Upper lobe of right lung (tissue), 1 donor: Measurements from ENCODE around the gene PDAP1. TPM values are rescaled to one million over a fixed set of nuclear protein-coding genes. Genes with fewer than 3 reads are reported as not detected.
A peak's percentile ranks its signal among the peaks of the same experiment; 100 is the strongest.
"Not testable (repeated sequence)": the region's sequence is repeated elsewhere in the genome, so short reads cannot be mapped to it uniquely, and the experiment has no call there.

Experiments
- ATAC-seq: fragments of 200-7000 bp; cut with Tn5 transposase; one replicate; pipeline ENCODE4 v1.9.1; 2020; ENCODE audit warnings: mild to moderate bottlenecking, moderate library complexity
- DNase-seq: peaks from one replicate; pipeline ENCODE4 v3.0.0-alpha.2; 2020
- H3K27ac ChIP-seq: fragments of 200-600 bp; one replicate; pipeline ENCODE4 v1.8.0; 2022
- H3K27me3 ChIP-seq: fragments of 200-600 bp; one replicate; pipeline ENCODE4 v1.8.0; 2022; ENCODE audit warnings: mild to moderate bottlenecking
- H3K36me3 ChIP-seq: fragments of 200-600 bp; one replicate; pipeline ENCODE4 v1.8.0; 2022
- H3K4me1 ChIP-seq: fragments of 200-600 bp; one replicate; pipeline ENCODE4 v1.8.0; 2022
- H3K4me3 ChIP-seq: fragments of 200-600 bp; one replicate; pipeline ENCODE4 v1.8.0; 2022; ENCODE audit warnings: mild to moderate bottlenecking
- H3K9me3 ChIP-seq: fragments of 200-600 bp; one replicate; pipeline ENCODE4 v1.8.0; 2022
- intact Hi-C: fragments of 100-400 bp; cut with DNase I; formaldehyde crosslinking; loops from one replicate; pipeline ENCODE4 v1.11.0; 2022
- total RNA-seq: library from RNA; stranded (reverse); fragmentation: NEBNext Ultra II Directional; extraction: Animal tissue kit (Norgen Biotek cat#: 25700); gene quantifications from one replicate; pipeline ENCODE4 v1.2.1, GENCODE V29; 2021
- TF ChIP-seq, protein P1 (sequence below): fragments of 200-600 bp; IDR thresholded peaks from one replicate; pipeline ENCODE4 v1.8.0; 2022; ENCODE audit warnings: antibody characterized with exemption
- donor health status: DM: no; HTN: yes; CAD: no; lungs with severe emphysema.

PDAP1 gene
- total RNA-seq, 1 donor from 2014 or later = 76.4 TPM

DNA sequence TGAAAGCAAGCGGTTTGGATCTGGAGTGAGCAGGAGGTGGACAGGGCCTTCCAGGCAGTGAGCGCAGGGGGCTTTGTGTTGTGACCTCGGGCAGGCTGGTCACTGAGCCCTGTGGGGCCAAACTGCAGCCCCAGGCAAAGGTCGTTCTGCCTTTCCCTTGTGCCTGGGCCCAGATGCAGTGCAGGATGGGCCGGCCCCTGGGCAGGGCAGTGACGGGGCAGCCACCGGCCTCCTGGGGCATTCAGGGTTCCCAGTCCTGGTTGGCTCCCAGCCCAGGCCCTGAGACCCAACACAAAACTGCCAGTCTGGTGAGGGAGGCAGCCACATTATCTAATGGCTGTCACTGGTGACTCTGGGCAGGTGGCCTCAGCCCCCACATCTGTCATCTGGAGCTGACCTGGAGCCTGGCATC lies 26.7 kb downstream of the PDAP1 start:
- no peak overlapping the region for H3K4me3 ChIP-seq
- intact Hi-C loops = no loop called here
- H3K4me1 ChIP-seq = peaks cover 50% of the 10 kb centered on the region
- no peaks in the 10 kb centered on the region for H3K9me3 ChIP-seq
- no peaks in the 10 kb centered on the region for H3K27me3 ChIP-seq
- TF ChIP-seq, protein P1, sequence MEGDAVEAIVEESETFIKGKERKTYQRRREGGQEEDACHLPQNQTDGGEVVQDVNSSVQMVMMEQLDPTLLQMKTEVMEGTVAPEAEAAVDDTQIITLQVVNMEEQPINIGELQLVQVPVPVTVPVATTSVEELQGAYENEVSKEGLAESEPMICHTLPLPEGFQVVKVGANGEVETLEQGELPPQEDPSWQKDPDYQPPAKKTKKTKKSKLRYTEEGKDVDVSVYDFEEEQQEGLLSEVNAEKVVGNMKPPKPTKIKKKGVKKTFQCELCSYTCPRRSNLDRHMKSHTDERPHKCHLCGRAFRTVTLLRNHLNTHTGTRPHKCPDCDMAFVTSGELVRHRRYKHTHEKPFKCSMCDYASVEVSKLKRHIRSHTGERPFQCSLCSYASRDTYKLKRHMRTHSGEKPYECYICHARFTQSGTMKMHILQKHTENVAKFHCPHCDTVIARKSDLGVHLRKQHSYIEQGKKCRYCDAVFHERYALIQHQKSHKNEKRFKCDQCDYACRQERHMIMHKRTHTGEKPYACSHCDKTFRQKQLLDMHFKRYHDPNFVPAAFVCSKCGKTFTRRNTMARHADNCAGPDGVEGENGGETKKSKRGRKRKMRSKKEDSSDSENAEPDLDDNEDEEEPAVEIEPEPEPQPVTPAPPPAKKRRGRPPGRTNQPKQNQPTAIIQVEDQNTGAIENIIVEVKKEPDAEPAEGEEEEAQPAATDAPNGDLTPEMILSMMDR = no peak
- H3K36me3 ChIP-seq = peaks cover 41% of the 10 kb centered on the region
- H3K27ac ChIP-seq = peak overlapping the region; percentile 90
- DNase-seq (no peak), ATAC-seq (no peak)

DNA sequence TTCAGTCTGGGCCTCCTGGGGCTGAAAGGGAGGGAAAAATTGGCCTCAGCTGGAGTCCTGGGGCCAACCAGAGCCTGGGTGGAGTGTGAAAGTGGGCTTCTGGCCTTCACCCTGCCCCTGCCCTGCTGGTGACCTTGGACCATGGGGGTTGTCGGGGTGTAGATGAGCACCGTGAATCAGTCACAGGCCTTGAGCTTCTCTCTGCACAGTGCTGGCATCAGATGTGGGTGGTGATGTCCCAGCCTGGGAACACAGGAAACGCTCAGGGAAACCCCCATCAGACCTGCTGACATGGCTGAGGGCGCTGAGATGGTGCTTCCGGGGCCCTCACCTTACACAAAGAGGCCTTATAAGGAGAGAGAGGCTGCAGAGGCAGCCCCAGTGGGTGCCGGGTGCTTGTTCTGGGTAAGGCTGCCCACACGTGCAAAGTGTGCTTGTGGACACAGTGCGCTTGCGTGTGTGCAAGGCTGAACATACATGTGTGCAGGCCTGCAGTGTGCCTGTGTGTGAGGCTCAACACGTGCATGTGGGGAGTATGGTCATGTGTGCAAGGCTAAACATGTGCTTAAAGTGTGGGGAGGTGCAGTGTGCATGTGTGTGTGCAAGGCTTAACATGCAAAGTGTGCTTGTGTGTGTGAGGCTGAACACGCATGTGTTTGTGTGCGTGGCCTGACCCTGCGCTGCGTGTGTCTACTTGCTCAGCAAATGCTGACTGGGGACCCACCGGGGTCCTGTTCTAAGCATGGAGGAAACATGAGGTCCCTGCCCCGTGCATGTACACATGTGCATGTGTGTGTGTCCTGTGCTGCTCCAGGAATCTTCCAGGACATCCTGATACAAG lies 27.4 kb downstream of the PDAP1 start:
- H3K9me3 ChIP-seq = no peaks in the 10 kb centered on the region
- H3K4me3 ChIP-seq = peak overlapping the region; percentile 37
- no peaks in the 10 kb centered on the region for H3K27me3 ChIP-seq
- ATAC-seq = peak; percentile 52
- no peak for DNase-seq
- H3K36me3 ChIP-seq = peaks cover 41% of the 10 kb centered on the region
- H3K27ac ChIP-seq = peak overlapping the region; percentile 90
- intact Hi-C loops = no loop called here
- peaks cover 56% of the 10 kb centered on the region for H3K4me1 ChIP-seq
- TF ChIP-seq, protein P1 = no peak

DNA sequence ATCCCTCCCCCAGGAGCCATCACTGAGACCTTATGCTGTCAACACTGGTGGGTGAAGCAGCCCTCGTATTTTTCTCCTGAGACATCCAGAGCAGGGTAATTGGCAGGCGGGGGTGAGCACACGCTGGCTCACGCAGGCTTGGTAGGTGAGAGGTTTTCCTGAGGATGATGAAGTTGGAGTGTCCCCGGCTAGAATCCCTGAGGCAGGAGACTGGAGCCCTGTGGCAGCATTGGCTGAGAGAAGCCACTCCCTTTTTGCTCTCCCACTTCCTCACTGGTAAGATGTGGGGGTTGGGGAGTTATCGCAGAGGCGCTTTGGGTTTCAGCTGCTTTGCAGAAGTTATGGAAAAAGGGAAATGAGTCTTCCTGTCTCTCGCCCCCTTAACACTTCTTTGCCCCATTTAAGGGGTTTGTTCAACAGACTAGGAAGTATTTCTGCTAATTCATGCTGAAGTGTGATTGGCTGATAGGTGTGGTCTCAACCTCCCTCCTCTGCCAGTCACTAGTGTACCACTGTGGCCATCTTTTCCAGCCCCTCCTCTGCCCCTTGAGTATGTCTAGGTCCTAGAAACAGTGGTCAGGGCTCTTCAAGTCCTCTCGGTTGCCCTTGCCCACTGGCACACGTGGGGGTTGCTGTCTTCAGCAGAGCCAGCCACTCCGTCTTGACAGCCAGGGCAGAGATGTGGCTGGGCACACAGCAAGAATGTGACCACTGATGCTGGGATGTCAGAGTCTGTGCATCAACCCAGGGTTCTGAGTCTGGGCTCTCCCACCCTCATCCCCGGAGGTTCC lies 28.2 kb downstream of the PDAP1 start:
- H3K9me3 ChIP-seq = no peaks in the 10 kb centered on the region
- ATAC-seq (peak; percentile 70), DNase-seq (no peak)
- H3K4me3 ChIP-seq = peak overlapping the region; percentile 37
- peaks cover 58% of the 10 kb centered on the region for H3K4me1 ChIP-seq
- no peaks in the 10 kb centered on the region for H3K27me3 ChIP-seq
- TF ChIP-seq, protein P1 = no peak
- H3K36me3 ChIP-seq = peaks cover 33% of the 10 kb centered on the region
- intact Hi-C loops = no loop called here
- peak overlapping the region; percentile 90 for H3K27ac ChIP-seq

DNA sequence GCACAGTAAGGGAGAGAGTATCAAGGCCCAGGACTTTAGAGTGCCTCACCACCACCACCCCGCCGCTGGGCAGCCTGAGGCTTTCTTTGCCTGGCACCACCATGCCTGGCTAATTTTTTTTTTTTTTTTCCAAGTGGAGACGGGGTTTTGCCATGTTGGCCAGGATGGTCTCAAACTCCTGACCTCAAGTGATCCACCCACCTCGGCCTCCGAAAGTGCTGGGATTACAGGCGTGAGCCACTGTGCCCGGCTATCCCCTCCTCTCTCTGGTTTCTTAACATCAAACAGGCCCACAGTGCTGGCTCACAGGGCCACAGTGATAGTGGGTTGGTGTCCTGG lies 28.7 kb downstream of the PDAP1 start:
- H3K27me3 ChIP-seq, ATAC-seq, H3K9me3 ChIP-seq, DNase-seq, intact Hi-C loops: not testable (repeated sequence)
- Histone ChIP-seq H3K36me3 (peaks cover 33% of the 10 kb centered on the region), H3K4me1 (peaks cover 58% of the 10 kb centered on the region), H3K4me3 (peak overlapping the region; percentile 37), H3K27ac (peak overlapping the region; percentile 90)

DNA sequence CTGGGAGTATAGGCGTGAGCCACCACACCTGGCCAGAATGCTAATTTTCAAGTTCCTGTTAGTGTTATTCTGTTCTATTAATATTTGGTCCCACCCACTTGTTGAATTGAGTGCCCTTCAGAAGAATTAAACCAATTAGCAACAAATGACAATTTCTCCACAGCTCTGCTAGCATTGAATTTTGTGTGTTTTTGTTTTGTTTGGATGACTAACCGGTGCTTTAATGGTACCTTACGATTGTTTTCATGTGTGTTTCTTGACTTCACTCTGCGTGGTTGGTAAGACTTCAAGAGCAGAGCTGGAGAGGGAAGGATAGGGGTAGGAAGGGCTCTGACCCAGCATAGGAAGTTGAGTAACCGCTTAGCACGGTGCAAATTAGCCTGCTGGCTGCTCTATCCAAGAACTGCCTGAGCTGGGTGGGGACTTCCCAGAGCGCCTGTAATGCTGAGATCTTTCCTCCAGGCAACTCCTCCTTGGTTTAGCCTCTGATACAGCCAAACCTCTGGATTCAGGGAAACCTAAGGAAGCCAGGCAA lies 29.3 kb downstream of the PDAP1 start:
- ATAC-seq = peak; percentile 69
- H3K4me1 ChIP-seq = peaks cover 58% of the 10 kb centered on the region
- DNase-seq = no peak

More for the DNA sequence above, 29.3 kb downstream of the PDAP1 start:
- H3K36me3 ChIP-seq = peaks cover 33% of the 10 kb centered on the region
- intact Hi-C loops = no loop called here
- peak overlapping the region; percentile 90 for H3K27ac ChIP-seq
- H3K27me3 ChIP-seq = no peaks in the 10 kb centered on the region
- H3K4me3 ChIP-seq = peak overlapping the region; percentile 37
- H3K9me3 ChIP-seq = no peaks in the 10 kb centered on the region
- TF ChIP-seq, protein P1 = no peak
